NCI-H1436 treated with DMSO at 0.1 percent for 48 hours (cell line): Measurements from ENCODE around the gene ANKRD23.

ENCODE experiments used
- DNase-seq: peaks from one replicate; lab custom pipeline; 2025; lab: John Stamatoyannopoulos, UW

Gene ANKRD23

DNA sequence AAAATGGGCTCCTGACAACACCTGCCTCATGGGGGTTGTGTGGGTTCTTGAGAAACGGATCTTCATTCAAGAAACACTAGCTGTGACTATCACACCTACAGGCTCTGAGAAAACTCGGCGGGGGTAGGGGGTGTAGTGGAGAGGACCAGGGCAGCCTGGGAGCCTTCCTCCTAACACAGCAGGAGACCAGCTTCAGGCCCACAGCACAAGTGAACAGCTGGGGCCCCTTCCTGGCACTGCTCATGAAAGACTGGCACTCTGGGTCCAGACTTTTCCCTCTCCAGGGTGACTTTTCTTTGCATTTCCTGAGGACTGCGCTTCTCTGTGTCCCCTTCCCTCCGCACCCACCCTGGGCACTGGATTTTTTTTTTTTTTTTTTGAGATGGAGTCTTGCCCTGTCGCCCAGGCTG, 33.2 kb upstream of the ANKRD23 start:
- no peak for DNase-seq

DNA sequence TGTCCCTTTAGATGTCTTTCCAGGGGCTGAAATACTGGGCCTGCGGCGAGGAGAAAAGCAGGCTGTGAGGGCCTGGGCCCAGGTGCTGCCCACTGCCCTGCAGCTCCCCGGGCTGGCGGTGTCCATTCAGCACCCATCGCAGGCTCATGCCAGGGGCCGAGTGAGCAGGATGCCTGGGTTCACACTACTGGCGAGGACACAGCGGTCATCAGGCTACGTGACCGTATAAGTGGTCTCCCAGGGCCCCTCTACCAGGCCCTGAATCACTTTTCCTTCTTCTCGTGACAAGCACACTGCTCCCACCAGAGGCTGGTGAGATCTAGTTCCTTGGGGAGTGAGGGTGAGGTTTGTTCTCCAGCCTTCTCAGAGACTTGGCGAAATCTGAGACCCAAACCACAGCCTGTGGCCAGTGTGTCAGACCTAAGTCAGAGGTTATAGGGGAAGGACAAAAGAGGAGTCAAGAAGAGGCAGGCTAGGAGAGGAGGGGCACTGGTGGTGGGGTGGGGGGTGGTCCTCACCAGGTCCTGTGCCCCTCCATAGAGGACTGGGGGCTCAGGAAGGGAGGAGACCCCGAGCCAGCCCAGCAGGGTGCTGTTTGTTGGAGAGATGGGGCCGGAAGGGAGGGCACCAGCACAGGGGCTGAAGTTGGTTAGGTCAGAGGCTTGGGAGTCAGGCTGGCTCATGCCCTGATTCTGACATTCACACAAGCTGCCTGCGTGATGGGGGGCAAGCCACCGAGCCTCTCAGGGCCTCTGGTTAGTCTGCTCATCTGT, 32.6 kb upstream of the ANKRD23 start:
- no peak for DNase-seq

- no peak for DNase-seq
These were observed 31.9 kb upstream of the ANKRD23 start for GRCh38 chr2:96875498-96876268.

- no peak for DNase-seq
These were observed 30.5 kb upstream of the ANKRD23 start for GRCh38 chr2:96874198-96874831.

DNA sequence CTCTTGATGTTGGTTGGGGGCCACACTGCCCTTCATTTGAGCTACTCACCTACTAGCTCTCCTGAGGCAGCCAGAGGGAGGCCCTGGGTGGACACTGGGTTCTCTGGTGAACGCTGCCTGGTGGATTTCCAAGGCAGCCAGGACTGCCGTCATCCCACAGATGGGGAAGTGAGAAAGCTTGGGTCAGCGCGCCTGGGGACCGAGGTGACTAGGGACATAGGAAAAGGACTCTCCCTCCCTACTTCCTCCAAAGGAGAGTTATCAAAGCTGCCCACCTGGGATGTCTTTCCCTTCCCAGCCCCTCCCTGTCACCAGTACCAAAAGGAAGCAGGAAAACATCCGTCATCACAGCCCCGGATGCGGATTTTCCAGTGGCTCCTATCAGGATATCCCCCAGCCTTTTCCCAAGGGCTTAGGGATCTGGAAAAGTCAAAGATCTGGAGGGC, 29.9 kb upstream of the ANKRD23 start:
- DNase-seq = no peak

GRCh38 chr2:96872591-96873349, 28.9 kb upstream of the ANKRD23 start:
- DNase-seq = no peak

DNA sequence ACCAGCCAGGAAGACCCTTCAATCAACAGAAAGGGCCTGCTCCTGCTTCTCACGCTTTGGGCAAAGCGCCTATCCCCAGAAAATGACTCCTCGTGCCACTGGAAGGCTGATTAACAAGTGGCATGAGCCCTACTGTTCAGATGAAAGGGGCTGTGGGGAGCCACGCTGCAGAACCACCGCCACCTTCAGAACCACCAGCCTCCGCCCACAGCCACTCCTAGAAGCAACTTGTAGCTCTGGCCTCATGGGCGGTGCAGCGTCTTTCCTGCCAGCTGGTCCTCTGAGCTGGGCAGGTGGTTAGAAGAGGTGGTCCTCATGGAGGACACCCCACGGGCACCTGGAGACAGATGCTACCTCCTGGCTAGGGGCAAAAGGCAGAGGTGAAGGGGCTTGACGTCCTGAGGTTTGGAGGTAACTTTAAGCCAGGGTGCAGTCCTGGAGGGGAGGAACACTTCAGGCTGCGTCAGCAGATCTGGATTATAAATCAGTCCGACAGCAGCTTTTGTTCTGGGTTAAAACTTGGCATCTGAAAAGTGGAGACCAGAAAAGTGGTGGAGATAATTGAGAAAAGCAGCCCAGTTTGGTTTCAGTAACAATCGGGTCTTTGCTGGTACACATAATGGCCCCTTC, 26.9 kb upstream of the ANKRD23 start:
- DNase-seq = no peak

- no peak for DNase-seq
These were observed 26.2 kb upstream of the ANKRD23 start, which contains the start of gene SEMA4C for GRCh38 chr2:96869822-96870625. Gene SEMA4C (minus strand): TSS chr2:96870080. CDS start chr2:96867886, 2,194 bp downstream.

DNA sequence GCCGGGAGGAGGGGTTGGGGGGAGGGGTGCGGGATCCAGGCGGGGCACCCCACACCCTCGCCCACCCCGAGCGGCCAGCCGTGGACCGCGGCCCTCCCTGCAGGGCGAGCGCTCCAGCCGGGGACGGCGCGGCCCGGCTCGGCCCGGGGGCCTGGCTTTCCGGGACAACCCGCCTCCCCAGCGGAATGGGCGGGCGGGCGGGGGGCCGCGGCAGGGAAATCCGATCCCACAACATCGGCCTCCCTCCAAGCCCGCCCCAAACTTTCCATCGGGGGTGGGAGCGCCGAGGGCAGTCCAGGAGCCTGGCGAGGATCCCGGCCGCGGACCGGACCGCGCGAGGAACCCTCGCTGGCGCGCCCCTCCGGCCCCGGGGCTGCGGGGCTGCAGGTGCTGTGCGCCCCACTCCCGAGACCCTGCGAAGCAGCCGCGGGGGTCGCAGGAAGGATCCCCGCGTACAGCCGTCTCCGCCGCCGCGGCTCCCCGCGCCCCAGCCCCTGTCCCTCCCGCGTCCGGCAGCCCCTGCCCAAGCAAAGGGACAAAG, 25.5 kb upstream of the ANKRD23 start:
- no peak for DNase-seq

GRCh38 chr2:96868555-96869280, 24.9 kb upstream of the ANKRD23 start:
- DNase-seq = no peak

DNA sequence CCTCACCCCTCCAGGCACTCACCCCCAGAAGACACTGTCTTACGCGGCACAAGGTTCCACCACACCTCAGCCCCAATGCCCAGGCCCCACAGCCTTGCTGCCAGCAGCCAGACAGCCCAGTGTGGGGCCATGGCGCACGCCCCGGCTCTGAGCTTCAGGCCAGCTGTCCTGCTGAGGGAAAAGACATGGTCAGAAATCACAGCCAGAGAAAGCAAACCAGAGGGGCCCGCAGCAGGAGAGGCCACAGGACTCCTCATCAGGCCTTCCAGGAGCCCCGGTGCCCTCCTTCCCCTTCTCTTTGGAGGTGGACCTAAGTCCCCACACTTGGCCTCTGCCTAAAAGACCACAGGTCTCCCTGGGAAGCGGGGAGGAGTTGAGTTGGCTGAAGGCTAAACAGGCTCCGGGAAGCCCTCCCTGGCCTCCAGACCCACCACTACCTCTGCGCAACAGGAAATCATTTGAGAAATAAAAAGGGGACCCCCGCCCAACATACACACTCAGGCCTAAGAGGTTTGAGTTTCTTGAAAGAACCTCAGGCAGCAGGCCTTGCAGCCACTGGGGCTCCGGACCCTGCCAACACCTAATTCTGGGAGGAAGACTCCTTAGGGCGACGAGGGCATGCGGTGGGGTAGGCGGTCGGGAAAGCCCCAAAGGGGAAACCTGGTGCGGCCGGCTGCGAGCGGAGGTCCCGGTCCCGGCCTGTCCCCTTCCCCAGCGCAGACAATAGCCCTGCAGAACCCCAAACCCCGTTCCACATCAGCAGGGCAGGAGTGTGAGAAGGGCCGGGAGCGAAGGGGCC, 24.1 kb upstream of the ANKRD23 start:
- DNase-seq = no peak

DNA sequence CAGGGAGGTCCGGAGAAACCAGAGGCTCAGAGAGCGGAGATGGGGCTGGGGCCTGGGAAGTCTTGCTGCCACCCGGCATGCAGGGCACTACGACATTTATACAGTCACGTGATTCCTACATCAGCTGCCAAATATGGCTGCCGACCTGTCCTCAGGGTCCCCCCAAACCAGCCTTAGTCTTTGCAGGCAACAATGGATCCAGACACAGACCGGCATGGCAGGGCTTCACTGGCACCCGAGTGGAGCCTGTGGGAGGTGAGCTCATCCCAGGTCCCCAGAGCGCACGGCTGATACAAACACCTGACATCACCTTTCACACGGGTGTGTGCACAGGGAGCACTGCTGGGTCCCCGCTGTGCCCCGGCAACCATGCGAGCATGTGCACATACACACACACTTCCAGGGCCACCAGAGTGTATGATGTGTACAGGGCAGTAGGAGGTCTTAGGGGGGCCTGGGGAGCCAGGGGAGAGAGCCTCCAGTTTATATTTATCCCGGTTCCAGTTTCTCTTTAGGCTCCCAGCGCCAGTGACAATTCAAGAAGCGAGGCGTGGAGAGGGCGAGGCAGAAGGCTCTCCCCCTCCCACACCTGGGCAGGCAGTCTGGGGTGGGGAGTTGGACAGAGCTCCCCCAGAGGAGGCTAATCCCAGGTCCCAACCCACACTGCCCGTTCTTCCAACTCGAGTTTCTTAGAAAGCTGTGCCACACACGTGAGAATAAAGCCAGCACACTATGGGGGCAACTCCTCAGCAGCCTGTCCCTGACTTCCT, 23.4 kb upstream of the ANKRD23 start:
- no peak for DNase-seq

DNA sequence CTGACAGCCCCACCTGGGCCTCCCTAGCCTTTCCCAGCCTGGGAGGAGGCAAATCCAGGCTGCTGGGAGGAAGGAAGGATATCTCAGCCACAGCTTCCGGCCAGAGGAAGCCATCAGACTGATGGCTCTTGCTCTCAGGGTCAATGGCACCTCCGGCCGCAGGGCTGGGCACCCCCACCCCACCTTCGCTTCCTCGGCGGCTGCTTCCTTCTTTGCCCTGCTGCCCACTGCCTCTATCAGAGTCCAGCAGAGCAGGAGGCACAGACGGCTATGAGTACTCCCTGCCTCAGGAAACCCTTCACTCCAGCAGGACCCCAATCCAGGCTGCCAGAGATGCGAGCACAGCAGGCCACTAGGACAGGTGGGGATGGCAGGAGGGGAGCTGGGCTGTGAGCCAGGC, 22.8 kb upstream of the ANKRD23 start:
- no peak for DNase-seq

- DNase-seq = no peak
These were observed 22.3 kb upstream of the ANKRD23 start for GRCh38 chr2:96866149-96866548.

DNA sequence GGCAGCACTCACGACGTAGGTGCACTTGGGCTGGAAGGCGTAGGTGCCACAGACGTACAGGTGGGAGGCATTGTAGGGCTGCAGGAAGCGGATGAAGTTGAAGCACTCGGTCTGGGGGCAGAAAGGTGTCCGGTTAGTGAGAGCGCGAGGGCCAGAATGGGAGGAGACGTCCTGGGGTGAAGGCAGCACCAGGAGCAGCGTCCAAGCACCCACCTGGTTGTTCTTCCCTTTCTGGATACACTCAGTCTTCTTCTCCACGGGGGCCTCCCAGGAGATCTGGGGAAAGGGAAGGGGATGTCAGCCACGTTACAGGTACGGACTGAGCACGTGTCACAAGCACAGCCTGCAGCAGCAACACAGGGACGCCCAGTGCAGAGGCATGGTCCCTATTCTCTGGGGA, 21.8 kb upstream of the ANKRD23 start:
- no peak for DNase-seq

- no peak for DNase-seq
These were observed 20.7 kb upstream of the ANKRD23 start for GRCh38 chr2:96864343-96865091.

GRCh38 chr2:96863575-96864342, 19.9 kb upstream of the ANKRD23 start:
- no peak for DNase-seq
